PFSK-1 (cell line): Measurements from ENCODE around the gene PERM1.

Experiments used
- POLR2AphosphoS5 ChIP-seq: IDR thresholded peaks from 2 replicates; pipeline ENCODE4 v1.6.1; 2012; ENCODE audit warnings: low read depth, mild to moderate bottlenecking, control low read depth, low read length, moderate library complexity
- SIN3A ChIP-seq: IDR thresholded peaks from 2 replicates; pipeline ENCODE4 v1.6.1; 2012; ENCODE audit warnings: mild to moderate bottlenecking, low read length, moderate library complexity, borderline replicate concordance; ENCODE audit not compliant: insufficient read depth
- TAF1 ChIP-seq: IDR thresholded peaks from 2 replicates; pipeline ENCODE4 v1.6.1; 2012; ENCODE audit warnings: low read length, control low read depth, borderline replicate concordance; ENCODE audit not compliant: insufficient read depth

- TF ChIP-seq TAF1 (no peak), POLR2AphosphoS5 (no peak), SIN3A (no peak)
These were observed 24.6 kb upstream of the PERM1 start for GRCh38 chr1:1006305-1007159.
